ENCODE results near the gene CYB561D2.

DNA sequence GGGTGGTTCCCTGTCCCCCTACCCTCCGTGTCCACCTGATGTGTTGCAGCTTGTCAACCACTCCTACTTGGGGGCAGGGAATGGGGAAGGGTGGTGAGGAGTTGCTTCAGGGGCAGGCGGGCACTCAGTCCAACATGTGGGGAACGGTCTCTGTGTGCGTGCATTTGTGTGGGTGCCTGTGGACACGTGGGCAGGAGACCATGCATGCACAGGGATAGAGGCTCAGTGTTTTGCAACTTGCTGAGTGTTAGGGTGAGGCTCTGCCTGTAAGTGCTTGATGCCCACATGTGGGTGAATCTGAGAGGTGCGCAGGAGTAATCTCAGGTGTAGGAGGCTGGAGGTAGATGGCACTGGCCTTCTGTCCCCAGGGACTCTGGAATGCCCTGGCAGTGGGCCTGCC lies 33.1 kb downstream of the CYB561D2 start:
- TF ChIP-seq, protein P1, sequence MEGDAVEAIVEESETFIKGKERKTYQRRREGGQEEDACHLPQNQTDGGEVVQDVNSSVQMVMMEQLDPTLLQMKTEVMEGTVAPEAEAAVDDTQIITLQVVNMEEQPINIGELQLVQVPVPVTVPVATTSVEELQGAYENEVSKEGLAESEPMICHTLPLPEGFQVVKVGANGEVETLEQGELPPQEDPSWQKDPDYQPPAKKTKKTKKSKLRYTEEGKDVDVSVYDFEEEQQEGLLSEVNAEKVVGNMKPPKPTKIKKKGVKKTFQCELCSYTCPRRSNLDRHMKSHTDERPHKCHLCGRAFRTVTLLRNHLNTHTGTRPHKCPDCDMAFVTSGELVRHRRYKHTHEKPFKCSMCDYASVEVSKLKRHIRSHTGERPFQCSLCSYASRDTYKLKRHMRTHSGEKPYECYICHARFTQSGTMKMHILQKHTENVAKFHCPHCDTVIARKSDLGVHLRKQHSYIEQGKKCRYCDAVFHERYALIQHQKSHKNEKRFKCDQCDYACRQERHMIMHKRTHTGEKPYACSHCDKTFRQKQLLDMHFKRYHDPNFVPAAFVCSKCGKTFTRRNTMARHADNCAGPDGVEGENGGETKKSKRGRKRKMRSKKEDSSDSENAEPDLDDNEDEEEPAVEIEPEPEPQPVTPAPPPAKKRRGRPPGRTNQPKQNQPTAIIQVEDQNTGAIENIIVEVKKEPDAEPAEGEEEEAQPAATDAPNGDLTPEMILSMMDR (IDR thresholded peaks at IDR 0.05), result no peak
- TF ChIP-seq POLR2A (IDR thresholded peaks at IDR 0.05), result no peak
